Activated CD4-positive, alpha-beta memory T cell treated with anti-CD3 and anti-CD28 coated beads for 36 hours (primary cell): ENCODE measurements around the gene MPEG1. TPM values are rescaled to one million over a fixed set of nuclear protein-coding genes. Genes with fewer than 3 reads are reported as not detected.

Experiments
- CTCF ChIA-PET: fragments of 350-600 bp; sonication (Branson Sonifier 250); formaldehyde crosslinking; loops from one replicate; lab custom pipeline; 2021; ENCODE audit warnings: antibody characterized with exemption, inconsistent platforms; lab: Charles Lee
- POLR2A ChIA-PET: fragments of 350-600 bp; sonication (Branson Sonifier 250); formaldehyde crosslinking; loops from one replicate; lab custom pipeline; 2021; ENCODE audit warnings: antibody characterized with exemption; lab: Charles Lee
- DNase-seq: peaks from one replicate; pipeline ENCODE4 v3.0.0-alpha.2; 2020
- H3K27ac Mint-ChIP-seq: one replicate; pipeline ENCODE4 v1.8.0; 2021; ENCODE audit warnings: mixed read lengths
- H3K27me3 Mint-ChIP-seq: one replicate; pipeline ENCODE4 v1.8.0; 2021; ENCODE audit warnings: mixed read lengths
- H3K36me3 Mint-ChIP-seq: one replicate; pipeline ENCODE4 v1.8.0; 2021; ENCODE audit warnings: mixed read lengths
- H3K4me1 Mint-ChIP-seq: one replicate; pipeline ENCODE4 v1.8.0; 2021; ENCODE audit warnings: low read depth, mixed read lengths
- H3K4me3 Mint-ChIP-seq: one replicate; pipeline ENCODE4 v1.8.0; 2021; ENCODE audit warnings: mild to moderate bottlenecking, mixed read lengths
- H3K9me3 Mint-ChIP-seq: one replicate; pipeline ENCODE4 v1.8.0; 2021; ENCODE audit warnings: mixed read lengths
- intact Hi-C: fragments of 100-400 bp; cut with micrococcal nuclease; formaldehyde crosslinking; loops from one replicate; pipeline ENCODE4 v1.15.1; 2023
- total RNA-seq, 2 experiments: library from RNA; stranded (reverse); gene quantifications; one replicate each; pipeline ENCODE4 v1.2.3, GENCODE V29; 2021

The MPEG1 gene
- not detected for total RNA-seq

DNA sequence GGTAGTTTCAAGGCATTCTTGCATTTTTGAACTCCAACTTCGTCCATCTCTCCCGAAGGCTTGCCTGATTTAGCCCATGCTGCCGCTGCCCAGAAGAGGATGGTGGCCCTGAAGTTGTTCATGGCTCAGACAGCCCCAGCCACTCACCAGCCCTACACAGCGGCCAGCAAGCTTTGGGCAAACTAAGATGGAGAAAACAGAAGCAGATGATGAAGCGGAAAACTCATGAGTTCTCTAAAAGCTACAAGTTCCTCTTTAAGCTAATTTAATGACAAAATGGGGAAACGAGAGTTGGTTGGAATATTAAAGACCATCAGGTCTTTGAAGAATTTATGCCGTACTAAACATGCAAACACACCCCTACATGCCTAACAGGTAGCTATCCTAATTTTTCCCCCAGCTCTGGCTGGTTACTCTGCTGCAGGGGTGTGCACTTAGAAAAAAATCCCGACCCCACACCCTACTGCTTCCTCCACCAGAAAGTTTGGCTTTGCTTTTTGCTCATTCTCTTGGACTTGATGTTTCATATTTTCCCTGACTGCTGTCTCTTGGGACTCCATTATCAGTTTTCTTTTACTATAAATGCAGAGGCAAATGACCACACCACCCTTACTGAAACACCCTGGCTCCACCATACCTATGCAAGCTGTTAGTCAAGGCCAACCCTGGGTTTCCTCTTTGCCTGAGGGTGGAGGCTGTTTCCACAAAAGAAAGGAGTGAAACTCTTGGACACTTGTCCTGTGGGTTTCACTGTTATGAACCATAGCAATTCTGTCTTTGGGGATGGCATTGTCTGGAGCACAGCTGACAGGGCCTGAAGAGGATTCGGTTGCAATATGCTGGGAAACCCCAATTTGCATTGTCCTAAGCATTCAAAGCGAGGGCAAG lies at the start of gene MPEG1:
MPEG1 (minus strand) TSS at position 184 of the 888 bp plus-strand sequence; CDS start at position 122, 62 bp downstream.
- H3K4me3 Mint-ChIP-seq: no peak within 1 kb of the TSS
- H3K9me3 Mint-ChIP-seq: no peaks in the 10 kb centered on the region
- POLR2A ChIA-PET: no interaction called here
- peaks cover 12% of the 10 kb centered on the region for H3K27me3 Mint-ChIP-seq
- intact Hi-C loops: no loop called here
- no peak within 1 kb of the TSS for H3K27ac Mint-ChIP-seq
- no peak for DNase-seq
- CTCF ChIA-PET: interaction anchor here (1.1 to 1.7 kb wide), 3 partner anchors 27 to 78 kb away, joined by 3 to 6 read pairs (median 3); partner anchors contain the start of gene DTX4
- peaks cover 31% of the 10 kb centered on the region for H3K4me1 Mint-ChIP-seq
- H3K36me3 Mint-ChIP-seq: no peaks in the 10 kb centered on the region

DNA sequence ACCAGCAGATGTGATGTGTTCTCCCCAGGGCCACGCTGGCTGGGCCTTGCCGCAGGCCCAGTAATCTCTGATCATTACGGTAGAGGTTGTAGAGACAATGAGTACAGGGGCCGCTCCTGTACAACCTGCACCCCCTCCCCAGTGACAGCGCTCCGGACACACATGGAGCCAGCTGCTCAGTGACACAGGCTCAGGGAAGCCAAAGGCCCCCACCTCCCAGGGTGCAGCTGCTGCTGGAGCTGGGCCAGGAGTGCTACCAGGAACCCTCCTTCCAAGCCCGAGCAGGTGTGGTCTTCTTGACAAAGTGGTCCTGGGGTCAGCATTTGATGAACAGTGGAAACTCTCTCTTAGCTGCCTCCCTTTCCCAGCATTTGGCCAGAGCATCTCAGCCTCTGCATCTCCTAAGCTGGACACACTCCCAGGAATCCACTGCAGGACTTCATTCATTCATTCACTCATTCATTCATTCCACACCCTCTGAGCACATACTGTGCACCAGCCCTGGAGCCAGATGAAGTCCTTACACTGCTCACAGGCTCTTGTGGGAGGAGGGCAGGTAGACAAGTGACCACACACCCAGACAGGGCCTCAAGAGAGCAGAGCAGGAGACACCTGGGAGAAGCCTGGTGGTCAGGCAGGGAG lies 49.6 kb upstream of the MPEG1 start:
- Mint-ChIP-seq H3K9me3 (no peaks in the 10 kb centered on the region), H3K27me3 (no peaks in the 10 kb centered on the region), H3K4me1 (no peaks in the 10 kb centered on the region), H3K27ac (no peak overlapping the region), H3K36me3 (no peaks in the 10 kb centered on the region), H3K4me3 (no peak overlapping the region)
- ChIA-PET CTCF (no interaction called here), POLR2A (no interaction called here)
- intact Hi-C loops: no loop called here
- DNase-seq: no peak

GRCh38 chr11:59261150-59261549 lies 48.4 kb upstream of the MPEG1 start:
- Mint-ChIP-seq H3K4me1 (no peaks in the 10 kb centered on the region), H3K27me3 (no peaks in the 10 kb centered on the region), H3K4me3 (no peak overlapping the region), H3K27ac (no peak overlapping the region), H3K36me3 (no peaks in the 10 kb centered on the region), H3K9me3 (no peaks in the 10 kb centered on the region)
- ChIA-PET CTCF (no interaction called here), POLR2A (no interaction called here)
- intact Hi-C loops: no loop called here
- DNase-seq: no peak

DNA sequence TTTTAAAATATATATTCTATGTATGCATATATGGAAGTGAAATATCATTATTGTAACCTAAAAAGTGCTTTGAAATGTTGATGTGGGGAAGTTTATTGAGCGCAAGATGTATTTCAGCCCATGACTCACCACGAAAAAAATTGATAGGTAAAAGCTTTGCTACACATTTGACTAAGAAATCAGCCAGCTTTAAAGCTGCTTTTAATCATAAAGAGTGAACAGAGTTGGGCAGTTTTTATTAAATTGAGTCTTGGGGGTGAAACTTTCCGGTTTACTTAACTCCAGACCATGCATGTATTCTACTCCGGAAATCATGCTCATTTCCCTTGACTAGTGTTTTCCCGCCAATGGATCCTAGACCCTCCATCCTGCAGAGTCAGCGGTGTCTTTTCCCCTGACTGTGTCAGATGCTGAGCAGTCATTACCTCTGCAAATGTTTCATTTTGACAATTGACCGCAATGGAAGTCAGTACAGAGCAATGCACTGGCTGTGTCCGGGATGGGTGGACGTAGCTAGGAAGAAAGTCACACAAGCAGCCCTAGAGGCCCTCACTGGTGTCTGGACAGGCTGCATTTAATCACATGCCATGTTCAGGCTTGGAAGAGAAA lies 47.2 kb upstream of the MPEG1 start:
- ChIA-PET POLR2A (no interaction called here), CTCF (no interaction called here)
- Mint-ChIP-seq H3K4me1 (no peaks in the 10 kb centered on the region), H3K27ac (no peak overlapping the region), H3K4me3 (no peak overlapping the region), H3K27me3 (no peaks in the 10 kb centered on the region), H3K36me3 (no peaks in the 10 kb centered on the region), H3K9me3 (no peaks in the 10 kb centered on the region)
- DNase-seq: no peak
- intact Hi-C loops: no loop called here

GRCh38 chr11:59259047-59259446 lies 46.3 kb upstream of the MPEG1 start:
- no peak overlapping the region for H3K4me3 Mint-ChIP-seq
- ChIA-PET CTCF (no interaction called here), POLR2A (no interaction called here)
- H3K27me3 Mint-ChIP-seq: no peaks in the 10 kb centered on the region
- no peaks in the 10 kb centered on the region for H3K9me3 Mint-ChIP-seq
- H3K27ac Mint-ChIP-seq: no peak overlapping the region
- intact Hi-C loops: no loop called here
- H3K4me1 Mint-ChIP-seq: no peaks in the 10 kb centered on the region
- H3K36me3 Mint-ChIP-seq: no peaks in the 10 kb centered on the region
- DNase-seq: no peak

DNA sequence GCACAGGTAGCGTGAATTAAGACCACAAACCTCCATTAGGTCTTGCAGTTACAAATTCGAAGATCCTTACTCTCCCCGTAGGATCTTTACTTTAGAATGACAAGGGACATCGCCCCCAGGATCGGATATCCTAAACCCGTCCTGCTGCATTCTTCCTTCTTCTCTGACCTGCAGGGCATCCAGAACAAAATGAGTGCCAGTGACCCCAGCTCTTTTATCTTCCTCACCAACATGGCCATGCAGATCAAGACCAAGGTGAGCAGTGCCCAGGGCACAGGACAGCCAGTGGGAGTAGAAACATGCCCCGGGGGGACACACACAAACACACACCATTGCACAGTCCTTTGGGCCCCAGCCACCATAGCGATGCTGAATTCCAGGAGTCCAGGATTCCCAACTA lies 42.6 kb upstream of the MPEG1 start:
- POLR2A ChIA-PET: no interaction called here
- CTCF ChIA-PET: no interaction called here
- Mint-ChIP-seq H3K27ac (no peak overlapping the region), H3K9me3 (no peaks in the 10 kb centered on the region), H3K27me3 (no peaks in the 10 kb centered on the region), H3K4me3 (no peak overlapping the region), H3K36me3 (no peaks in the 10 kb centered on the region), H3K4me1 (no peaks in the 10 kb centered on the region)
- DNase-seq: no peak
- intact Hi-C loops: no loop called here

- ChIA-PET POLR2A (no interaction called here), CTCF (no interaction called here)
- DNase-seq: no peak
- H3K9me3 Mint-ChIP-seq: no peaks in the 10 kb centered on the region
- H3K4me1 Mint-ChIP-seq: no peaks in the 10 kb centered on the region
- H3K27me3 Mint-ChIP-seq: no peaks in the 10 kb centered on the region
- no peaks in the 10 kb centered on the region for H3K36me3 Mint-ChIP-seq
- H3K4me3 Mint-ChIP-seq: no peak overlapping the region
- no peak overlapping the region for H3K27ac Mint-ChIP-seq
- intact Hi-C loops: no loop called here
These were observed 41.6 kb upstream of the MPEG1 start for GRCh38 chr11:59254286-59254685.

DNA sequence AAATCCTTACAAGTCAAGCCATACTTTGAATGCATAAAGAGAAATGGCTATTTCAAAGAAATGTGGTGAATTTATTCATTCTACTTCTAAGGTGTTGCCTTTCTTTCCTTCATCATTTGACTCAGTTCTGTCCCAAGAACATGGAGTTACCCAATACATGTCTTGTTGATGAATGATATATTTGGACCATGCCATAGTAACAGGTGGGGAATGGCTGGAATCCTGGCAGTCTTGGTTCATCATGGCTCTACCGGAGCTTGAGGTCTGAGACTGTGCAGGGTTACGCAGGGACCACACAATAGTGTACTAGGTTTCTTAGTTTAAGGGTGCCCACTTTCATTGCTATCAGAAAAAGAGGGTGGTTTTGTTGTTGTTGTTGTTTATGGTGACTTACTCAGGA lies 40.3 kb upstream of the MPEG1 start:
- no peak for DNase-seq
- no peak overlapping the region for H3K27ac Mint-ChIP-seq
- ChIA-PET CTCF (no interaction called here), POLR2A (no interaction called here)
- no peaks in the 10 kb centered on the region for H3K36me3 Mint-ChIP-seq
- H3K4me3 Mint-ChIP-seq: no peak overlapping the region
- no peaks in the 10 kb centered on the region for H3K27me3 Mint-ChIP-seq
- no peaks in the 10 kb centered on the region for H3K9me3 Mint-ChIP-seq
- peaks cover 9% of the 10 kb centered on the region for H3K4me1 Mint-ChIP-seq
- intact Hi-C loops: no loop called here

DNA sequence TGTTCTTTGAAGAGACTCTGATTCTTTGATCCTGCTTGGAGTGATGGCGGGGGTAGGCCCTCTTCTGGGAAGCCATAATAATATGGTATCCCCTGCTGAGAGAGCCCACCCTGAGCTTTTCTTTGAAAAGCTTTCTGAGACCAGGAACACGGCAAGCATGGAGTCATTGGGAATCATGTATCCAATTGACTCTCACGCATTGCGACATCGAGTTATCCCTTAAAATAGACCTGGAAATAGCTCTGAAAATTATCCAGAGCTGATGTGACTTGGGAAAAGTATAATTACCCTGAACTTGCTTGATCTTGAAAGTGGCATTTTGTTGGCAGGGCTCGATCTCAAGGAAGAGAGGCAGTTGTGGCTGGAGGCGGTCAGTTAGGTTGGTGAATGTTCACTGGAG lies 36.8 kb upstream of the MPEG1 start:
- Mint-ChIP-seq H3K4me1 (peaks cover 20% of the 10 kb centered on the region), H3K36me3 (no peaks in the 10 kb centered on the region), H3K27me3 (no peaks in the 10 kb centered on the region), H3K9me3 (no peaks in the 10 kb centered on the region), H3K4me3 (no peak overlapping the region), H3K27ac (no peak overlapping the region)
- POLR2A ChIA-PET: no interaction called here
- DNase-seq: no peak
- intact Hi-C loops: no loop called here
- CTCF ChIA-PET: no interaction called here

DNA sequence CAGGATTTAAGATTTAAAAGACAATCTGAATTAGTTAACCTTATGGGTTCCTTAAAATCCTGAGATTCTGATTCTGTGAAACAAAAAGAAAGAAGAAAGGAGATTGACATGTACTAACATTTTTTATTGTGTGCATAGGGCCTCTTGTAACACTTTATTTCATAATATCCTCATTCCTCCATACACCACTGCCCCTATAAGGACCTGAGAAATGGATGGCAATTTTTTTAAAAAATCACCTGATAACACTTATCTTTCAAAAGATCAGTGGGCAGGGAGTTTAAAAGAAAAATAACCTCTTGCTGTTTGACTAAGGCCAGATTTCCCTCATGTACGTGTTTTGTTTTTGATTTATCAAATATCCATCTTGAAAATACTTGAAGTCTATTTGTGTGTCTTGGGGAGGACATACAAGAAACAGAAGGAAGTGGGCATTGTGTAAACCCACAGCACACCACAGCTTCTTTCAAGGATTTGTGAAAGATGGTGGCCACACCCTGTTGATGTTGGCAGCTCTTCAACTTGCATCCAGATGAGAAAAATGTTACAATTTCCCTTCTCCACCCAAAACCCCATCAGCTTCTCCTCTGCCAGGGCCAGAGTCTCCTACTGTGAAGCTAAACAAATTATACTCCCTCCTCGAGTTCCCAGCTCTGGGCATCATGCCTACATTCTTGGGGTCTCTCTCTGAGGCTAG lies 35.0 kb upstream of the MPEG1 start:
- H3K9me3 Mint-ChIP-seq: no peaks in the 10 kb centered on the region
- no peaks in the 10 kb centered on the region for H3K36me3 Mint-ChIP-seq
- H3K27me3 Mint-ChIP-seq: no peaks in the 10 kb centered on the region
- ChIA-PET CTCF (interaction anchor here (0.7 to 0.8 kb wide), 2 partner anchors 11 to 76 kb away, joined by 3 to 4 read pairs; partner anchors contain the start of gene DTX4), POLR2A (no interaction called here)
- no peak overlapping the region for H3K27ac Mint-ChIP-seq
- DNase-seq: no peak
- H3K4me3 Mint-ChIP-seq: no peak overlapping the region
- intact Hi-C loops: no loop called here
- peaks cover 20% of the 10 kb centered on the region for H3K4me1 Mint-ChIP-seq

DNA sequence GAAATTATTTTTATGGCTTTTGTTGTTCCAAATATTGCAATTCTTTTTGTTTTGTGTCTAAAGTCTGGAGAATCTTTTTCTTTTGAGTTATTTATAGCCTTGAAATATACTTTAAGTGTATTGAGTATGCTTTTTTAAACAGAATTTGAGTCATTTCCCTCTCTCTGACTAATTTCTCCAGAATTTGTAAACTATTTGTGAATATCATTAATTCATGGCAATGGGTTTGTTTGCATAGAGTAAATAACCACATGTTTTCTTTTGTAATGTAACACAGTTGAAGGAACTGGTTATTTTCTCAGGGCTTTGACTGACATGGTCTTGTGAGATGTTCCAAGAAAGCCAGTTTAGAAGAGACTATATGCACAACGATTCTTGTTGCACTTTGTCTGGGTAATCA lies 30.9 kb upstream of the MPEG1 start:
- POLR2A ChIA-PET: no interaction called here
- CTCF ChIA-PET: no interaction called here
- DNase-seq: no peak
- H3K27me3 Mint-ChIP-seq: no peaks in the 10 kb centered on the region
- peaks cover 9% of the 10 kb centered on the region for H3K9me3 Mint-ChIP-seq
- intact Hi-C loops: no loop called here
- H3K36me3 Mint-ChIP-seq: no peaks in the 10 kb centered on the region
- no peak overlapping the region for H3K4me3 Mint-ChIP-seq
- H3K27ac Mint-ChIP-seq: no peak overlapping the region
- H3K4me1 Mint-ChIP-seq: peaks cover 16% of the 10 kb centered on the region

DNA sequence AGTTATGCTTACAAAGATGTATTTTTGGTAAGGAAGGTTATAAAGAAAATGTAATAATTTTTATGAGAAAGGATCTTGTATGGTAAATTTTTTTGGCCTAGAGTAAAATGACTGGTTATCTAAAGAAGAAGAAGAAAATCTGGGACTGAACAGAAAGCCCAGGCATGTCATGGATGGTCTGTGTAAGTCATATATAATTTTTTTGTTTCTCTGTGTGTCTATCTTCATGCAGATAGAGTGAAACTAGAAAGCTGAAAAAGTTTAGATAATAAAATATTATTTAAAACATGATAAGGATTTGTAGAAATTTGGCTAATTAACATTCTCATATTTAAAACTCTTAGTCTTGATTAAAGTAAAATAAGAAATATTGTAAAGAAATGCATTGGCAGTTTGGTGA lies 27.6 kb upstream of the MPEG1 start:
- POLR2A ChIA-PET: no interaction called here
- CTCF ChIA-PET: no interaction called here
- H3K27ac Mint-ChIP-seq: no peak overlapping the region
- no peaks in the 10 kb centered on the region for H3K36me3 Mint-ChIP-seq
- H3K9me3 Mint-ChIP-seq: peaks cover 19% of the 10 kb centered on the region
- no peak overlapping the region for H3K4me3 Mint-ChIP-seq
- no peaks in the 10 kb centered on the region for H3K4me1 Mint-ChIP-seq
- no peaks in the 10 kb centered on the region for H3K27me3 Mint-ChIP-seq
- DNase-seq: no peak
- intact Hi-C loops: no loop called here
